ENCODE measurements around the gene RAPSN. TPM values are rescaled to one million over a fixed set of nuclear protein-coding genes. Genes with fewer than 3 reads are reported as not detected.

RAPSN gene
- total and polyA plus RNA-seq, 2 of the 8 experiments (the other 6 are each of a cell fraction or from before 2014, with no cell fraction given), result 0.06 to 0.34 TPM

DNA sequence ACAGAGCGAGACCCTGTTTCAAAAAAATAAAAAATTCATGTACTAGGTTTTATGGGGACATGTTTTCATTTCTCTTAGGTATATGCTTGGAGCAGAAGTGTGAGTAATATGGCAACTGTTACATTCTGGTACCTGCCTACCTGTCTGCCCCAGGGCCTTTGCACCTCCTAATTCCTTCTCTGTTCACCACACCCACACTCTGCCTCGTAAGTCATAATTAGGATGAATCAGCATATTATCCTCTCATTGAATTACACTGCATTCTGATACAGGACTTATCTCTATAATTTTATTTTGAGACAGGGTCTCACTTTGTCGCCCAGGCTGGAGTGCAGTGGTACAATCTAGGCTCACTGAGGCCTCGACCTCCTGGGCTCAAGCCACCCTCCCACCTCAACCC, 3.1 kb upstream of the RAPSN start:
- H2AK5ac ChIP-seq (ENCODE audit: low read depth, low read length), result no peak overlapping the region
- WGBS, 2 experiments (ENCODE audit: extremely low coverage in 1 of 2, insufficient coverage in 1 of 2, insufficient read length in 1 of 2, insufficient replicate concordance in 2 of 2, low coverage in 1 of 2, low lambda C conversion rate in 2 of 2, missing lambda C conversion rate in 1 of 2), result 93% methylated on average over 4 of the region's 4 CpGs; no CpG with 5 or more reads in 1 of the 2 experiments
- POLR2A ChIA-PET (ENCODE audit: partially characterized antibody), result no interaction called here
- H2AFZ ChIP-seq (ENCODE audit: low read length), result no peak overlapping the region
- H2BK120ac ChIP-seq (replicated peaks; ENCODE audit: low read depth, low read length), result no peak overlapping the region
- no peaks in the 10 kb centered on the region; a peak in 2 of 7 replicates for H3K4me1 ChIP-seq (replicated peaks in 1 of 4; ENCODE audit: control insufficient read depth in 3 of 4, insufficient read depth in 4 of 4, low read length in 3 of 4)
- no peak overlapping the region for H3K23ac ChIP-seq (ENCODE audit: insufficient read length)
- no peak overlapping the region for H3K4ac ChIP-seq (replicated peaks; ENCODE audit: insufficient read length, low read depth, low read length)
- no peaks in the 10 kb centered on the region for H3K27me3 ChIP-seq (replicated peaks in 1 of 4; ENCODE audit: control insufficient read depth in 3 of 4, extremely low read depth in 1 of 4, insufficient read depth in 3 of 4, low read length in 3 of 4)
- no peak overlapping the region for H2BK20ac ChIP-seq (ENCODE audit: low read length)
- no peak overlapping the region for H2BK15ac ChIP-seq (ENCODE audit: low read length)
- H2BK12ac ChIP-seq (ENCODE audit: low read depth, low read length), result no peak overlapping the region
- no peak overlapping the region for H3K18ac ChIP-seq (ENCODE audit: extremely low read depth, low read length)
- DNase-seq (ENCODE audit: low read depth in 1 of 2, low spot score in 2 of 2), result no peak
- H2BK5ac ChIP-seq (ENCODE audit: low read depth, low read length), result no peak overlapping the region
- no peak overlapping the region for H4K5ac ChIP-seq (ENCODE audit: insufficient read length, low read depth, low read length)
- 0 out of 2 replicates have a peak, but pooled peaks have one; percentile 19 for TF ChIP-seq KDM1A (IDR thresholded peaks at IDR 0.05; ENCODE audit: borderline replicate concordance, low read length)
- TF ChIP-seq CBX8 (IDR thresholded peaks at IDR 0.05; ENCODE audit: borderline replicate concordance, low read depth, low read length), result no peak
- TF ChIP-seq RBBP5 (IDR thresholded peaks at IDR 0.05; ENCODE audit: borderline replicate concordance, low read depth, low read length), result no peak
- no peak overlapping the region for H3K4me3 ChIP-seq (ENCODE audit: extremely low read depth in 1 of 4, insufficient read depth in 2 of 4, low read depth in 3 of 4, low read length in 4 of 4)
- CTCF ChIA-PET (ENCODE audit: partially characterized antibody), result interaction anchor here (0.6 kb wide), 1 partner anchor 43 kb away, joined by 3 read pairs; no protein-coding TSS in a partner anchor
- H3K27ac ChIP-seq (ENCODE audit: low read depth, low read length), result no peak overlapping the region
- no peak overlapping the region for H4K8ac ChIP-seq (ENCODE audit: extremely low read depth, insufficient read depth, low read length)
- no peak overlapping the region for H3K14ac ChIP-seq (ENCODE audit: insufficient read length)
- no peak overlapping the region for H3K9ac ChIP-seq (replicated peaks in 1 of 4; ENCODE audit: extremely low read depth in 1 of 4, low read depth in 3 of 4, low read length in 3 of 4)
- no peaks in the 10 kb centered on the region for H3K79me1 ChIP-seq (ENCODE audit: low read depth, low read length)
- no peaks in the 10 kb centered on the region for H3K36me3 ChIP-seq (ENCODE audit: control insufficient read depth in 2 of 4, insufficient read depth in 4 of 4, low read length in 3 of 4)
- H4K20me1 ChIP-seq (replicated peaks in 1 of 2; ENCODE audit: control insufficient read depth in 1 of 2, insufficient read depth in 2 of 2, low read length in 2 of 2), result no peaks in the 10 kb centered on the region
- no peaks in the 10 kb centered on the region for H3K79me2 ChIP-seq (ENCODE audit: control insufficient read depth in 1 of 2, insufficient read depth in 2 of 2, low read length in 2 of 2)
- H3K56ac ChIP-seq (replicated peaks; ENCODE audit: insufficient read length, low read depth, low read length), result no peak overlapping the region
- no peak overlapping the region for H3K4me2 ChIP-seq (ENCODE audit: insufficient read depth in 1 of 2, low read depth in 2 of 2, low read length in 2 of 2)
- no peaks in the 10 kb centered on the region for H3K23me2 ChIP-seq (ENCODE audit: low read depth, low read length)
- FAIRE-seq, result no peak
- no peaks in the 10 kb centered on the region for H3K9me3 ChIP-seq (ENCODE audit: insufficient read depth in 2 of 2, low read depth in 1 of 2, low read length in 1 of 2)
- no peak overlapping the region for H4K91ac ChIP-seq (replicated peaks; ENCODE audit: insufficient read length, low read length)
